Loucy (cell line): ENCODE results near the gene MORC4.

Experiments used
- CTCF ChIP-seq: fragments of 200-600 bp; sonication (generic); conservative IDR thresholded peaks from 2 replicates; pipeline ENCODE4 v1.5.1; 2014; ENCODE audit warnings: mild to moderate bottlenecking, antibody characterized with exemption, low read length
- EZH2phosphoT487 ChIP-seq: fragments of 200-600 bp; IDR thresholded peaks from 2 replicates; pipeline ENCODE4 v1.6.1; 2018; ENCODE audit warnings: antibody characterized with exemption, mild to moderate bottlenecking, moderate library complexity, borderline replicate concordance

DNA sequence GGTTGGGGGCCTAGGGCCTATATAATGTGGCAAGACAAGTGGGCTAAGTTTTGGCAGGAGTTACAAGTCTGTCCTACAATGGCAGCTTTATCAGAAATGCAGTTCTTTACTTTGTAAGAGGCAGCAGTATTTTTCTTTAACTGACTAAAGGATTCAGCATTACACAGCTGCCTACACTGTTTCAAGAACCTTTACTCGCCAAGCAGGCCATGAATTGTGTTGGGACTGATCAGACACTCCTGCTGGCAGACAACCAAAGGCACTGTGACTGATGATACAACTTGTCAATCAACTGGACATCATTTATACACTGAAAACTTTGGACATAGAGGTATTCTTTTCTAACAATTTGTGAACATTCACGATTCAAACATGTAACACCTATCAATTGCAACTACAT is 4.3 kb downstream of the MORC4 start:
- TF ChIP-seq CTCF (no peak), EZH2phosphoT487 (no peak)
